Testis (tissue), 2 donors: Measurements from ENCODE around the gene BATF.

Experiments used
- CTCF ChIP-seq, 3 experiments: fragments of 450-650 bp in 2 of 3; fragments of 200-600 bp in 1 of 3; sonication (generic) in 1 of 3; IDR thresholded peaks; one replicate each; pipeline ENCODE4 v1.5.1; 2016 to 2019; ENCODE audit warnings: antibody characterized with exemption in 3 of 3, mild to moderate bottlenecking in 2 of 3, moderate library complexity in 1 of 3
- POLR2A ChIP-seq: fragments of 450-650 bp; IDR thresholded peaks from one replicate; pipeline ENCODE4 v1.6.1; 2017; ENCODE audit warnings: antibody characterized with exemption, mild to moderate bottlenecking, moderate library complexity

GRCh38 chr14:75553157-75553556 is 30.9 kb downstream of the BATF start:
- no peak for TF ChIP-seq CTCF (IDR thresholded peaks at IDR 0.05)
- TF ChIP-seq POLR2A: no peak
